ENCODE measurements around the gene PFDN1. TPM values are rescaled to one million over a fixed set of nuclear protein-coding genes. Genes with fewer than 3 reads are reported as not detected.

The PFDN1 gene
- total and polyA plus RNA-seq, 2 donors, result 48.4 to 80.7 TPM

- no peak overlapping the region for H3K27ac ChIP-seq (ENCODE audit: low read depth in 1 of 2, low read length in 1 of 2)
- H3K4me3 ChIP-seq (ENCODE audit: low read length in 2 of 2), result no peak overlapping the region
- H3K9me3 ChIP-seq (ENCODE audit: control insufficient read depth in 2 of 2, insufficient read depth in 1 of 2, low read length in 1 of 2), result no peaks in the 10 kb centered on the region
- DNase-seq (ENCODE audit: low read depth in 6 of 9, low spot score in 9 of 9), result peak in 1 of 9 donors; percentile 20
- H3K27me3 ChIP-seq (ENCODE audit: control insufficient read depth in 2 of 2, insufficient read depth in 1 of 2, low read length in 1 of 2), result no peaks in the 10 kb centered on the region
- peaks cover 8 to 16% of the 10 kb centered on the region in 2 donors for H3K36me3 ChIP-seq (ENCODE audit: control insufficient read depth in 2 of 2, insufficient read depth in 2 of 2, low read length in 1 of 2)
- 84% methylated on average over 1 of the region's 1 CpG for WGBS
- no peaks in the 10 kb centered on the region for H3K4me1 ChIP-seq (ENCODE audit: control insufficient read depth in 2 of 2, insufficient read depth in 2 of 2, low read length in 2 of 2)
Measured at GRCh38 chr5:140295414-140295813, 7.5 kb downstream of the PFDN1 start.

- Histone ChIP-seq H3K9me3 (ENCODE audit: control insufficient read depth in 2 of 2, insufficient read depth in 1 of 2, low read length in 1 of 2) (no peaks in the 10 kb centered on the region), H3K27ac (ENCODE audit: low read depth in 1 of 2, low read length in 1 of 2) (no peak overlapping the region), H3K4me3 (ENCODE audit: low read length in 2 of 2) (no peak overlapping the region), H3K36me3 (ENCODE audit: control insufficient read depth in 2 of 2, insufficient read depth in 2 of 2, low read length in 1 of 2) (peaks cover 3 to 11% of the 10 kb centered on the region in 2 donors), H3K27me3 (ENCODE audit: control insufficient read depth in 2 of 2, insufficient read depth in 1 of 2, low read length in 1 of 2) (no peaks in the 10 kb centered on the region), H3K4me1 (ENCODE audit: control insufficient read depth in 2 of 2, insufficient read depth in 2 of 2, low read length in 2 of 2) (no peaks in the 10 kb centered on the region)
- no peak for DNase-seq (ENCODE audit: low read depth in 6 of 9, low spot score in 9 of 9)
- WGBS, result 66% methylated on average over 2 of the region's 2 CpGs
Measured at GRCh38 chr5:140294753-140295152, 8.1 kb downstream of the PFDN1 start.

GRCh38 chr5:140293849-140294100 is 9.1 kb downstream of the PFDN1 start:
- no peak for DNase-seq (ENCODE audit: low read depth in 6 of 9, low spot score in 9 of 9)
- H3K27me3 ChIP-seq (ENCODE audit: control insufficient read depth in 2 of 2, insufficient read depth in 1 of 2, low read length in 1 of 2), result no peaks in the 10 kb centered on the region
- WGBS, result 92% methylated on average over 1 of the region's 1 CpG
- H3K4me1 ChIP-seq (ENCODE audit: control insufficient read depth in 2 of 2, insufficient read depth in 2 of 2, low read length in 2 of 2), result no peaks in the 10 kb centered on the region
- no peak overlapping the region for H3K27ac ChIP-seq (ENCODE audit: low read depth in 1 of 2, low read length in 1 of 2)
- no peaks in the 10 kb centered on the region for H3K9me3 ChIP-seq (ENCODE audit: control insufficient read depth in 2 of 2, insufficient read depth in 1 of 2, low read length in 1 of 2)
- peaks cover 0 to 7% of the 10 kb centered on the region in 2 donors for H3K36me3 ChIP-seq (ENCODE audit: control insufficient read depth in 2 of 2, insufficient read depth in 2 of 2, low read length in 1 of 2)
- no peak overlapping the region for H3K4me3 ChIP-seq (ENCODE audit: low read length in 2 of 2)

- no peak overlapping the region for H3K27ac ChIP-seq (ENCODE audit: low read depth in 1 of 2, low read length in 1 of 2)
Measured at GRCh38 chr5:140293091-140293848, 9.6 kb downstream of the PFDN1 start.

GRCh38 chr5:140292212-140293036 is 10.5 kb downstream of the PFDN1 start:
- H3K9me3 ChIP-seq (ENCODE audit: control insufficient read depth in 2 of 2, insufficient read depth in 1 of 2, low read length in 1 of 2), result no peaks in the 10 kb centered on the region

More at GRCh38 chr5:140293091-140293848, 9.6 kb downstream of the PFDN1 start:
- peaks cover 0 to 6% of the 10 kb centered on the region in 2 donors for H3K36me3 ChIP-seq (ENCODE audit: control insufficient read depth in 2 of 2, insufficient read depth in 2 of 2, low read length in 1 of 2)
- no peaks in the 10 kb centered on the region for H3K9me3 ChIP-seq (ENCODE audit: control insufficient read depth in 2 of 2, insufficient read depth in 1 of 2, low read length in 1 of 2)
- WGBS, result 80% methylated on average over 4 of the region's 4 CpGs
- H3K27me3 ChIP-seq (ENCODE audit: control insufficient read depth in 2 of 2, insufficient read depth in 1 of 2, low read length in 1 of 2), result no peaks in the 10 kb centered on the region
- H3K4me3 ChIP-seq (ENCODE audit: low read length in 2 of 2), result no peak overlapping the region
- no peaks in the 10 kb centered on the region for H3K4me1 ChIP-seq (ENCODE audit: control insufficient read depth in 2 of 2, insufficient read depth in 2 of 2, low read length in 2 of 2)
- peak in 1 of 9 donors; percentile 17 for DNase-seq (ENCODE audit: low read depth in 6 of 9, low spot score in 9 of 9)

GRCh38 chr5:140287801-140288521 is 14.9 kb downstream of the PFDN1 start:
- H3K4me3 ChIP-seq (ENCODE audit: low read length in 2 of 2), result no peak overlapping the region
- no peaks in the 10 kb centered on the region for H3K9me3 ChIP-seq (ENCODE audit: control insufficient read depth in 2 of 2, insufficient read depth in 1 of 2, low read length in 1 of 2)
- H3K4me1 ChIP-seq (ENCODE audit: control insufficient read depth in 2 of 2, insufficient read depth in 2 of 2, low read length in 2 of 2), result no peaks in the 10 kb centered on the region
- no peak overlapping the region for H3K27ac ChIP-seq (ENCODE audit: low read depth in 1 of 2, low read length in 1 of 2)
- no peaks in the 10 kb centered on the region for H3K27me3 ChIP-seq (ENCODE audit: control insufficient read depth in 2 of 2, insufficient read depth in 1 of 2, low read length in 1 of 2)
- no peak for DNase-seq (ENCODE audit: low read depth in 6 of 9, low spot score in 9 of 9)
- WGBS, result 98% methylated on average over 7 of the region's 7 CpGs
- no peaks in the 10 kb centered on the region for H3K36me3 ChIP-seq (ENCODE audit: control insufficient read depth in 2 of 2, insufficient read depth in 2 of 2, low read length in 1 of 2)

More at GRCh38 chr5:140292212-140293036, 10.5 kb downstream of the PFDN1 start:
- Histone ChIP-seq H3K27me3 (ENCODE audit: control insufficient read depth in 2 of 2, insufficient read depth in 1 of 2, low read length in 1 of 2) (no peaks in the 10 kb centered on the region), H3K4me1 (ENCODE audit: control insufficient read depth in 2 of 2, insufficient read depth in 2 of 2, low read length in 2 of 2) (no peaks in the 10 kb centered on the region), H3K27ac (ENCODE audit: low read depth in 1 of 2, low read length in 1 of 2) (no peak overlapping the region), H3K36me3 (ENCODE audit: control insufficient read depth in 2 of 2, insufficient read depth in 2 of 2, low read length in 1 of 2) (no peaks in the 10 kb centered on the region), H3K4me3 (ENCODE audit: low read length in 2 of 2) (no peak overlapping the region)
- 98% methylated on average over 1 of the region's 1 CpG for WGBS
- DNase-seq (ENCODE audit: low read depth in 6 of 9, low spot score in 9 of 9), result no peak

- no peaks in the 10 kb centered on the region for H3K27me3 ChIP-seq (ENCODE audit: control insufficient read depth in 2 of 2, insufficient read depth in 1 of 2, low read length in 1 of 2)
- no peak overlapping the region for H3K4me3 ChIP-seq (ENCODE audit: low read length in 2 of 2)
- no peaks in the 10 kb centered on the region for H3K9me3 ChIP-seq (ENCODE audit: control insufficient read depth in 2 of 2, insufficient read depth in 1 of 2, low read length in 1 of 2)
- H3K27ac ChIP-seq (ENCODE audit: low read depth in 1 of 2, low read length in 1 of 2), result no peak overlapping the region
- H3K4me1 ChIP-seq (ENCODE audit: control insufficient read depth in 2 of 2, insufficient read depth in 2 of 2, low read length in 2 of 2), result no peaks in the 10 kb centered on the region
- WGBS, result 95% methylated on average over 5 of the region's 5 CpGs
- no peaks in the 10 kb centered on the region for H3K36me3 ChIP-seq (ENCODE audit: control insufficient read depth in 2 of 2, insufficient read depth in 2 of 2, low read length in 1 of 2)
- no peak for DNase-seq (ENCODE audit: low read depth in 6 of 9, low spot score in 9 of 9)
Measured at GRCh38 chr5:140286424-140286823, 16.5 kb downstream of the PFDN1 start.

GRCh38 chr5:140284013-140284412 is 18.9 kb downstream of the PFDN1 start:
- H3K27me3 ChIP-seq (ENCODE audit: control insufficient read depth in 2 of 2, insufficient read depth in 1 of 2, low read length in 1 of 2), result no peaks in the 10 kb centered on the region
- H3K9me3 ChIP-seq (ENCODE audit: control insufficient read depth in 2 of 2, insufficient read depth in 1 of 2, low read length in 1 of 2), result no peaks in the 10 kb centered on the region
- no peak overlapping the region for H3K4me3 ChIP-seq (ENCODE audit: low read length in 2 of 2)
- no peaks in the 10 kb centered on the region for H3K4me1 ChIP-seq (ENCODE audit: control insufficient read depth in 2 of 2, insufficient read depth in 2 of 2, low read length in 2 of 2)
- WGBS, result 98% methylated on average over 3 of the region's 3 CpGs
- H3K36me3 ChIP-seq (ENCODE audit: control insufficient read depth in 2 of 2, insufficient read depth in 2 of 2, low read length in 1 of 2), result peaks cover 3% of the 10 kb centered on the region in 2 donors
- no peak for DNase-seq (ENCODE audit: low read depth in 6 of 9, low spot score in 9 of 9)
- no peak overlapping the region for H3K27ac ChIP-seq (ENCODE audit: low read depth in 1 of 2, low read length in 1 of 2)

GRCh38 chr5:140282266-140282665 is 20.6 kb downstream of the PFDN1 start:
- no peak for DNase-seq (ENCODE audit: low read depth in 6 of 9, low spot score in 9 of 9)
- Histone ChIP-seq H3K4me3 (ENCODE audit: low read length in 2 of 2) (no peak overlapping the region), H3K27ac (ENCODE audit: low read depth in 1 of 2, low read length in 1 of 2) (no peak overlapping the region), H3K36me3 (ENCODE audit: control insufficient read depth in 2 of 2, insufficient read depth in 2 of 2, low read length in 1 of 2) (peaks cover 6% of the 10 kb centered on the region in 2 donors), H3K4me1 (ENCODE audit: control insufficient read depth in 2 of 2, insufficient read depth in 2 of 2, low read length in 2 of 2) (no peaks in the 10 kb centered on the region), H3K9me3 (ENCODE audit: control insufficient read depth in 2 of 2, insufficient read depth in 1 of 2, low read length in 1 of 2) (no peaks in the 10 kb centered on the region), H3K27me3 (ENCODE audit: control insufficient read depth in 2 of 2, insufficient read depth in 1 of 2, low read length in 1 of 2) (no peaks in the 10 kb centered on the region)
- 97% methylated on average over 2 of the region's 2 CpGs for WGBS
